OCI-M2 (cell line): ENCODE results near the gene COL6A3.
"Not testable (repeated sequence)": the region's sequence is repeated elsewhere in the genome, so short reads cannot be mapped to it uniquely, and the experiment has no call there.

Source experiments
- DNase-seq: peaks from one replicate; lab custom pipeline; 2025; ENCODE audit not compliant: unreplicated experiment; lab: John Stamatoyannopoulos, UW

COL6A3 gene

DNA sequence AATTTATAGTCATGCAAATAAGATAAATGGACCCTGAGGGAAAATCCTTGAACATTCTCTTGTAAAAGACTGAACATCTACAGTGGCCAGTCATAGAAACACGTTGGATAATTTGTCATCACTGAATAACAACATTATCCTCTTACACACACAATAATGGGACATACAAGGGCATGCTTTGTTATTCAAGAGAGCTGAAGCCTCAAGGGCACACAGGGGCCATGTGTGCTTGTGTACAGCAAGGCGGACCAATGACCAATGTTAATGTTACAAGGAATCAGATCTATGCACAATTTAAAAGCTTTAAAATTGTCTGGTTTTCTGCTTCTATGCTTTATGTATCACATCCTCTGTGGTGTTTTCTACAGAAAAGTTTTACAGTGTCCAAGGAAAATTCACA is 23.7 kb downstream of the COL6A3 start:
- no peak for DNase-seq

DNA sequence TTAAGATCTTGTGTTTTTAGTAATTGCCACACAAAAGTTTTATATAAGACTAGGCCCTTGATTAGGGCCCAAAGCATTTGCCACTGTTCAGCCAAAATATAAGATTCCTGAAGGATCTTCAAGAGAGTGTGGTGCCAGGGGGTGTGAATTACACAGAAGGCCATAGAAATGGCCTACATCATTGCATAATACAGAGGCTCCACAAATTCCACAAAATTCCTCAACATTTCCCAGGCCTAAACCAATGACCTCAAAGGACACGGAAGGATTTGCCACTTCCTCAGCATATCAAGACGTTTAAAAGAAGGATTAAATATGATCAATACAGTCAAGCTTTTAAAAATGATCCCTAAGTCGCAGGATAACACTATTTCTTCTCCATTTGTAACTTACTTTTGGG is 24.1 kb downstream of the COL6A3 start:
- no peak for DNase-seq

DNA sequence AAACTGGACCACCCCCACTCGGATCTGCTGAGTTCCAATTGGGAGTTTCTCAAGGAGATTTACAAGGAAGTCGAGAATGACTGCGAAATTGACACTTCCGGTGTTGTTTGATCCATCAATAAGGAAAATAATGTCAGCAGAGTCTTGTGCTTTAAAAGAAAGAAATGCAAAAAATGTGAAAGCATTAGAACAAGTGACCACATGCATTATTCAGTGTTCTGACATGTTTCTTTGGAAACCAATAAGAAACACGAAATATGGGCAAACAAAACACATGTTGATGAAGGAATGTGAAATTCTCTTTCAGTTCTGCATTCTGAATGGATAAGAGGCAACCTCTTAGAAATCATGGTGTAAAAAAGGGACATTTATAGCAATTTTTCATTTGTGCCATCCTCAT is 25.9 kb downstream of the COL6A3 start:
- no peak for DNase-seq

DNA sequence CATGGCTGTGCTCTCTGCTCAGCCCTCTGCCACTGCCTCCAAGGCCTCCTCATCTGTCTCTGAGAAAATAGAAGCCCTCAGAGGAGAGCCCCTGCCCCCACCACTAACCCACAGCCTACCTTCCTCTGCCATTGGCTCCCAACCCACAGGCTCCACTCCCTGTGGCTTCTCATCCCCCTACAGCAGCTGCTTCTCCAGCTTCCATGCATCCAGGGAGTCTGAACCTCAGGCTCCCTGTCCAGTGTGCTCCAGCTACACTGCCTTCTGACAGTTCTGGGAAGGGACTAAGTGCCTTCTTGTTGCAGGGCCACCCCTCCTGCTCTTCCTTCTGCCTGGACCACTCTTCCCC is 29.3 kb downstream of the COL6A3 start:
- no peak for DNase-seq

DNA sequence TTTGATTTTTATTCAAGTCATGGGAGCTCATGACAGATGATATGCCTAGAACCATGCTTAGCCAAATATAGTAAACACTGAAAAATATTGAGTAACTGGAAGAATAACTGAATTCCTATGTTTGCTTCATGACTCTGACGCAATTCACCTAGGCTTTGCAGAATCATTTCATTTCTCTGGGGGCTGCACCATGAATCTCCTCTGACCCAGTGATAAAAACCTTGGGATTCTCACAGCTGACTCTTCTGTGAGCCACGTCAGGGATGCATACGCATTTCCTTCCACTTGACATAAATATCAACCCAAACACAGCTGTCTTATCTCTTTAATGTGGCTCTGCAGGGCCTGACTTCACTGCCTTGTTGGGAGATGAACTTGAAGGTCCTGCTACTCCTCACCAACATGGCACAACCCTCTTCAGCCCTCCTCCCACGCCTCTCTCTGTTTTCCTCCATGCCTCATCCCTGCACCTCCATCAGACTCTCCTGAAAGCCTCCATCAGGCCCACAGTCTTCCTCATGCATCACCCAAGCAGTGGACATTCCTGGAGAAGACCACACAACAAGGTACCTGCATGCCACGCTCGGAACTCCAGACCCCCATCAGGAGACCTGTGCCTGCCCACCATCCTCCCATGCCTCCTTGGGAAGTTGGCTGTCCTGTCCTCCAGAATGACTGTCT is 29.8 kb downstream of the COL6A3 start:
- no peak for DNase-seq

DNA sequence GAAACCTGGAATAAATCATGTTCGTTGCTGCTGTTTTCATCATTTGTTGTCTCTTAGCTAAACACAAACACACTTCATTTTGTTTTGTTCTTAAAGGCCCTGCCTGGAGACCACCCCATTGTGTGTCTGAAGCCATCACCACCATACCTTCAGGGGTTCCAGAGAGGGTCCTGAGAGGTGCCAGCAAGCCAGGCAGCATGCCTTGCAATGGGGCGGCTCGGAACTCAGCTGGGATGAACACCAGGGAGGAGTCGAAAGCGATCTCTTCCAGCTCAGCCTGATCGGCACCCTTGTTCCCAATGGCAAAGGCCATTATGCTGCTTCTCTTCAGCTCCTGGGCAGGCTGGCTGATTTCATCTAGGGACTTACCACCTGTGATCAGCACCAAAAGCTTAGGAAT is 33.2 kb downstream of the COL6A3 start:
- no peak for DNase-seq

DNA sequence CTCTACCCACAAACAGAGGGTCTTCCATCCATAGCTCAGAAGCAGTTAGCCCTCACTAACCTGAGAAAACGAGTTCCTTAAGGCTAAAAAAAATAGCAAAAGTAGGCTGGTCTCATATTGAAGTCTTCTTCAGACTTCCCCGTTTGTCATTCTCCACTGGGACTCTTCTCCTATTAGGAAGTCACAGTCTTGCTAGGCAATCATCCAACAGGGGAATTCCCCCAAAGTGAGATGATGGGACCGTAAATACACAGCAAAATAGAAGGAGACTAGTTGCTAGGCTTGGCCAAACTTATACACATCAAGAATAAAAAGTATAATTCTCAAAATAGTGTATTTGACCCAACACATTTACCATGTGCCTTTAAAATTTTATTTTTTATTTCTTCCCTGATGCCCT is 34.3 kb downstream of the COL6A3 start:
- no peak for DNase-seq

DNA sequence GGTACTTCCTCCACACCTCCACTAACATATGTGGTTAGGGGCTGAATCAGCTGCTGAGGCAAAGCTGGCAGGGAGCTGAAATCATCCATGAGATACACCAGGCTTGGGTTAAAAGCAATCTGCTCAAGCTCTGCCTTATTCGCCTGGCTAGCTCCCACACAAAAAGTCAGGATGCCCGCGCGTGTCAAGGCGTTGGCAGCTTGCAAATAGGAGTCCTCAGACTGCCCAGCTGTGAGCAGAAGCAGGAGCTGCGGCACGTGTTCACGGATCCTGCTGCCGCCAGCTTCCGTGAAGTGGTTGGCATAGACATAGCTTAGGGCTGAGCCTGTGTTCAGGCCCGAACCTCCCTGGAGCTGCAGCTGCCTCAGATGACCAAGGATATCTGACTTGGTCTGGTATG is 35.3 kb downstream of the COL6A3 start:
- no peak for DNase-seq

DNA sequence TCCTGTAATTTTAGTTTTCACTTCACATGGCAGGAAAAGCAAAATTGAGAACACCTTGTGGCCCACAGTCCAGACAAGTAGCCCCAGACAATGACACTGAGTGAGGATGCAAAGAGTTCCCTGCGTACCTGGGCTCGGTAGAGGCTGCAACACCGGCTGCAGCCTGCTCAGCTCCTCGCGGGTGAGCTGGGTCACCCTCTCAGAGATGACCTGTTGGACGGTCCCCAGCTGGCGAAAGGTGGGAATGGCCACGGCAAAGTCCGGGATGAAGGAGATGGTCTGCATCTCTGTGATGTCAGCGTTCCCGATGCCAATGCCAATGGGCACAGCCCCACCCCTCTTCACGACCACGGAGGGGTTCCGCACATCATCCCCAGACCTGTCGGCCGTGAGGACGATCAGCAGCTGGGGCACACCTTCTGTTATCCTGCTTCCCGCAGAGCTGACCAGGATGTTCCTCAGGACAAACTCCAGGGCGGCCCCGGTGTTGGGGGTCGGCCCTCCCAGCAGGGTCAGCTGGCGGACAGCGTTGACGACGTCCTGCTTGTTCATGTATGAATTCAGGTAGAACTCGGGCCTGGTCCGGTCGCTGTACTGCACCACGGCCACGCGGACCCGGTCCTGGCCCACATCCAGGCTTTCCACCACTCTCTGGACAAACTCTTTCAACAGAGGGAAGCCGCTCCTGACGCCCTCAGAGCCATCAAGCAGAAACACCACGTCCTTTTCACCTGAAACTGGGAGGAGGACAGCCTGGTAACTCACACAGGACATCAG is 39.5 kb downstream of the COL6A3 start:
- no peak for DNase-seq

DNA sequence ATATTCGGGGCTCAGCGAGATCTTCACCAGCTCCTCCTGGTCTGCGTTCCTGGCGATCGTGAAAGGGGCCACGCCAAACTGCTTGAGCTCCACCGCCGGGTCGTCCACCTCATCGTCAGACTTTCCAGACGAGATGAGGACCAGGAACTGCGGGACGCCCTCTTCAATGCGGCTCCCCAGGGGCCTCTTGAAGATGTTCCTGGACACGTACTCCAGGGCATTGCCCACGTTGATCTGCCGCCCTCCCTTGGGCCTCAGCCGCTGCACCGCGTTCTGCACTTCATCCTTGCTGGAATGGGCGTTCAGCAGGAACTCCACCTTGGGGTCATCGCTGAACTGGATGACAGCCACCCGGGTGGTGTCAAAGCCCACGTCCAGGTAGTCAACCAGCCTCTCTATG is 42.1 kb downstream of the COL6A3 start:
- no peak for DNase-seq

DNA sequence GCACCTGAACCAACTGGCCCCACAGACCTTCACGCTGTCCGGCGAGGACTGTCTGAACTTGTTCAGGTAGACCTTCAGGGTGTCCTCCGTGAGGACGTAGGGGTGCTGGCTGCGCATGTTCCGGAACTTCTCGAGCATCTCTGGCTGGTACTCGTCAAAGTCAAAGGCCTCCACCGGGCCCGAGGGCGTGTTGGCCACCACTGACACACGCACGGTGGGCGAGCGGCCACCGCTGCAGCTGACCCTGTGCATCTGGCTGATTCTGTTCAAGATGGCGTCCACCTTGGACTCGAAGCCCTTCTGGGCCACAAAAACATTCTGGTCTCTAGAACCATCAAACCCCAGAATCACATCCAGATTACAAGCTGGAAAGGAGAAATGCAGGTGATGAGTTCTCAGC is 48.3 kb downstream of the COL6A3 start:
- DNase-seq = no peak

DNA sequence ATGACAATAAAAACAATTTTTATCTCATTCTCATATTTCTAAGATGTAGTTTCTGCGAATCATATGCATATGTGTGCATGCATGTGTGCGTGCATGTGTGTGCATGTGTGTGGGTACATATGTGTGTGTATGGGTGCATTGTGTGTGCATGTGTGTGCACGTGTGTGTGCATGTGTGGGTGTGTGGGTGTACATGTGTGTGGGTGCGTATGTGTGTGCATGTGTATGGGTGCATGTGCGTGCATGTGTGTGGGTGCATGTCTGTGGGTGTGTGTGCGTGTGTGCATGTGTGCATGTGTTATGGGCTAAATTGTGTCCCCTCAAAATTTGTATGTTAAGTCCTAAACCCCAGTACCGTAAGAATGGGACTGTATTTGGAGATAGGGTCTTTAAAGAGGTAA is 49.3 kb downstream of the COL6A3 start:
- no peak for DNase-seq

DNA sequence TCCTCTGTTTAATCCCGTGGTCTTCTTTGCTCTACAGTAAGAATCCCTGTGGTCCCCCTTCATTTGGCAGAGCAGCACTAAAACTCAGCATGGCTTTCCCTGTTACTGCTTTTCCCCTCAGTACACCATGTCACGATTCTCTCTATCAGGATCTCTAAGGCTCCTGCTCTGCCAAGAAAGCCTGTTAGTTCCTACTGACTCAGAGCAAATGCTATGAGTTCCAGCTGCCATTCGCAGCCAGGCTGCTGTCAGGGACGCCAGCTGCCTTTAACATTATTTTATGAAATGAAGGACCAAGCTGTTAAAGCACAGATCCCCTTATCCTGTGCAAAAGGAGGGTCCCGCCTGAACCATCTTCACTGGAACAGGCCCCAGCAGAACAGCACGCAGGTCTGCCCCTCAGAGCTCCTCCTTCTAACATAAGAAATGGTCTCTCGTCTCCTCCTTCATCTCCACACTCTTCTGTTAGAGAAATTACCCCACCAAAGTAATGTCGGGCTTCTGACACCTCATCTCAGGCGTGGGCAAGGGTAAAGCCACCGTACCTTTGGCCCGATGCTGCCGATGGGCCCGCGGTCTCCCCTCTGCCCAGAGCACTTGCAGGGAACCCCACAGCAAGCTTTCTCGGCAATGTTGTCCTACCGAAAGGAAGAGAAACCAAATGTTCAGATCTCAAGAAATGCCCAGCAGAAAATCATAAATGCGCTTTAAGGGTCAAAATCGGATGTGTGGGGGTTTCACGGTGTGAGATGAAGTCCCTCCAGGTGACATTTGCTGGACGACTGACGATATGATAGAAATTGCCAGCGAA is 52.6 kb downstream of the COL6A3 start:
- no peak for DNase-seq

DNA sequence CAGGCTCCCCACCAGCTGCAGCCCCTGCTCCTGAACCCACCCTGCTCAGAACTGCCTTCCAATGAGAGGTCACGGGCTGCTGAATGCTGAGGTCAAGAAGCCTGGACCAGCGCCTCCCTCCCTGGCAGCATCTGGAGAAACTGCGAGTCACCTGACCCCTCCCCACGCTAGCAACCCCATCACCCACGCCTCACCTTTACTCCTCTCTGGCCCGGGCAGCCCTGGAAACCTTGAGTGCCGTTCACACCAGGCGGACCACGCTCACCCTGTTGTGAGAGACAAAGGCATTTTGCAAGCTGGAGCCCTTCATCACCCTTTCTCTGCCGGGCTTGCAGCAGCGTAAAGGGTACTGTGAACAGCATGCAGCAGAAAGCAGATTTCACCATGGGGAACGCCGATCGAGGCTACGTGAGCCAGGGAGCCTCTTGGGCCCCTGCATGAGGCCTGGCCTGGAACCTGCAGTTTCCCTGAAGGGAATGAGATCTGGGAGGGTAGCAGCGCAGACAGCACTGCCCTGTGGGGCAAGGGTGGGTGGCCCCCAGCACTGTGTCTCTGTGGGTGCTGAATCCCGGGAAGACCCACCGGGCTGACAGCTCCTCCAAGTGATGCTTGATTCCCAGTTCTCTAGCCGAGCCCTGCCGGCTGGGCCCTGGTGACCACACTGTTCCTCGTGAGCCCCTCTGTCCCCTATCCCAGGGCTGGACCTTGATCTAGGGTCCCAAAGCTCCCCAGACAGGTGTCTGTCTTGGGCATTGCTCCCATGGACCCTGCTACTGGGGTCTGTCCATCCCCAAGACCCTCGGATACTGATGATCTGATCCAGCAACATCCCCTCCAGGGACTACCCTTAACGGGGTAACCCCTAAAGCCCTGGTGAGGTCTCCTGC is 53.8 kb downstream of the COL6A3 start:
- DNase-seq = no peak

DNA sequence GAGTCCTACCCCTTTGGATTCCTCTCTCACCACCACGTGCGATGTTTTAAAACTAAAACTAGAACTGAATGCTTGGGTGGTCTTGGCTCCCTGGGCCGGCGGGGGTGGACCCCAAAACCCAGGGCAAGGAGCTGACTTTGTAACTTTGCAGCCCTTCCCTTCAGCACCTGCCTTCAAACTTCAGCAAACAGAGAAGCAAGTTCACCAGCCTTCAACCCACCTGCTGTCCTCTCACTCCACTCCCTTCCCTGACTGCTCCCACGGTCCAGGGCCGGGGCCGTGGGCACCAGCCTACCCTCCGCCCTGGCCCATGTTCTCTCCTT is 54.5 kb downstream of the COL6A3 start:
- DNase-seq = no peak

DNA sequence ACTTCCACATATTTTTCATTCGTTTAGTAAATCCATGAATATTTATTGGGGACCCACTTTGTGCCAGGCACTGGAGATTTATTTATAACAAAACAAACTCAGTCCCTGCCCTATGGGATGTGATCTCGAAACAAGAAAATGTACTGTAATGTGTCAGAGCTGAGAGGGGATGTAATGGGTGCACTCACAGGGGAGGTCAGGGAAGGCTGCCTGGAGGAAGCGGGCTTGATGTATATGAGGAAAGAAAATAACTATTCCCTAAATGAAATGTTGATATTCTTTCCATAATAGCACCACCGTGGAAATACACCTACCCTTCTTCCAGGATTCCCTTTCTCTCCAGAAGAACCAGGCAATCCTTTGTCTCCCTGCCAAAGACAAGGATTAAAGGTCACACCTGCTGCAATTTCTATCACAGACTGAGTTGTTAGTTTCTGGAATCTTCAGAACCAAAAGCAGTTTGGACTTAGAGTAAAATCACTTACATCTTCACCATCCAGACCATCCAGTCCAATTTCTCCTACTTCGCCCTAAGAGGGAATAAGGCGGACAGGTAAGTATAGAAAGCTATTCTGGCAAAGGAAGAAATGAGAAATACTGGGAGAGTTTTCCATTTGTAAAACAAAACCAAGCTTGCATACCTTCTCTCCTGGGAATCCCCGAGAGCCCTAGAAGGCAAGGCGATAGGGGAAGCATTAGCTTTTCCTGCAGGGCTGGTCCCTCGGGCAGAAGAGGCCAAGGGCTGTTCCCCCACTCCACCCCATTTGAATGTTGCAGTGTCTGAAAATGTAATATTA is 55.0 kb downstream of the COL6A3 start:
- DNase-seq = no peak

DNA sequence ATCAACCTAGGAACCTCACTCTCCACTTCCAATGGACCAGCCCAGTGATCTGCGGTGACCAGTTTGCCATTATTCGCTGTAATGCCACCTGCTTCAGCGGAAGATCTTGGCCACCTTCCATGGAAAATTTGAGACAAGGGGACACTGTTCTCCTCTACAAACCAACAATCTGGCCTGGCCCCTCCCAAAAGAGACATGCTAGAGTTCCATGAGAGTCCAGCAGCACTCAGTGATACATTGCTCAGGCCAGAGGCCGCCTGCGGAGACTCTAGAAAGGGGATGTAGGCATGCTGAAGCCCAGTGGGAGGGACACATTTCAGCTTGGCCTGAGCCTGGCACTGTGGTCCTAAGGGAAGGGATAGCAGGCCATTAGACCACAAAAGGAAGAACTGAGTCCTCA is 58.3 kb downstream of the COL6A3 start:
- no peak for DNase-seq

DNA sequence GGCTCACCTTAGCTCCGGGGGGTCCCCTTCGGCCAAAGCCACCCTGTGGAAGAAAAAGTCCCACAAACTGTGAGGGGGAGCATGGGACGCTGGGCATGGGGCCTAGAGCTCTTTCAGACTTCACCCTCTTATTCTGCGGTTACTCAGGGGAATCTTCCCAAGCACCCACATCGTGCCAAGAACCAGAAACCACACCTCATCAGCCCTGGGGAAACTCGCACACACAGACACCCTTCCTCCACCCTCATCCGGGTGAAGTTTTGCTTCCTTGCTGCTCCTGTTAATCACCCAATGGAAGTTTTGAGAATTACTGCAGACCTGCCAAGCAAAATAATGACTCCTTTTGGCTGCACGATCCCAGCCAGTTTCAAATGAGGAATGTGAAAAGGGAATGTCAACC is 59.1 kb downstream of the COL6A3 start:
- DNase-seq = no peak

DNA sequence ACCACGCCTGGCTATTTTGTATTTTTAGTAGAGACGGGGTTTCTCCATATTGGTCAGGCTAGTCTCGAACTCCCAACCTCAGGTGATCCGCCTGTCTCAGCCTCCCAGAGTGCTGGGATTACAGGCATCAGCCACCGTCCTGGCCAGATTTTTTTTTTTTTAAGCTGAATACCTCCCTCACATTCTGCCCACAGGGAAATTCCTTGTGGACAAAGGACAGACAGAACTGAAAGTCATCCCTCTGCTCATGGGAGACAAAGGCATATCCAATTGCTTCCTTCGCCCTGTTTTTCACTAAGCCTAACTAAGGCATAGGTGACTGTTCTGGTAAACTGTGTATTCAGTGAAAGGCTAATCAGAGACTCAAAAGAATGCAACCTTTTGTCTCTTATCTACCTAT is 59.8 kb downstream of the COL6A3 start:
- not testable (repeated sequence) for DNase-seq

DNA sequence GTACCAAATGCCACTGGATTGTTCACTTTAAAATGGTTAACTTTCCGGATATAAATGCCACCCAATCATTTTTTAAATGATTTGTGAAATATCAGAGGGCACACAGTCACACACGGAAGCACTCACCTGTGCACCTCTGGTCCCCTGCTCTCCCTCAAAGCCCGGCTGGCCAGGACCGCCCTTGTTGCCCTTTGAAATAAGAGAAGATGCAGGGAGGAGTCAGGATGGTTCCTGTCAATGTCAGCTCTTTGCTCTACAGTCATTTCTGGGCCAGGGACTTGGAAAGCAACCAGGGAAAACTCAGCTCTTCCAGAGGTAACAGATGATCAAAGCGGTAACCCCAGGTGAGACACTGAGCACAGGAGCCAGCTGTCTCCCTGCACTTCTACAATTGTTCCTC is 60.7 kb downstream of the COL6A3 start:
- DNase-seq = no peak
